Germinal center (tissue), 1 donor: ENCODE measurements around the gene C2orf78.

Experiments used
- DNase-seq: peaks from one replicate; pipeline ENCODE4 v3.0.0; 2012; ENCODE audit warnings: mixed read lengths, low spot score

Gene C2orf78

GRCh38 chr2:73837847-73838585, 54.0 kb downstream of the C2orf78 start:
- no peak for DNase-seq

GRCh38 chr2:73838889-73839534, 55.0 kb downstream of the C2orf78 start:
- no peak for DNase-seq

DNA sequence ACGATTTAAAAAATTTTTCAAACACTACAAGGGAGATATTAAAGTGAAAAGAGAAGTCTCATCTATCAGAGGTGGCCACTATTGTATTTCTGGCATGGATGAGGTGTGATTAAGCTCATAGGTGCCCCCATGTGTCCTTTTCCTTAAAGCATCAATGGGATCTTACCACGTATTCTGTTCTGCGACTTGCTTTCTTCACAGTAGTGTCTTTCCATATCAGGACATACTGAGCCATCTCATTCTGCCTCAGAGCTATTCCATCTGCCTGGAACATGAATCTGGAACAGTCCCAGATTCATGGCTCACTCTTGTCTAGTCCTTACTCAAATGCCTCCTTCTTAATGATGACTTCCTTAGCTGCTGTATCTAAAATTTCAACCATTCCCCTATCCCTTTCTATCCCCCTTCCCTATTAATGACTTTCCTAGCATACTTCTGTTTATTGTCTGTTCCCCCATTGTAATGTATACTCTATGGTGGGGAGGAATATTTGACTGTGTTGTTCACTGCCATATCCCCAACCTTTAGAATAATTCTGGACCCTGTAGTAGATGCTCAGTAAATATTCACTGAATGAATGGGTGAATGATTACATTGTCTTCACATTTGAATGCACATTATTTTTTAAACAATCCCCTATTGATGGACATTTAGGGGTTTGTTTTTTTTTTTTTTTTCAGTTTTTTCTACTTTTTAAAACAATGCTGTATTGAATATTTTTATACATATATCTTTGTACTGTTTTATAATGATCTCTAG, 55.8 kb downstream of the C2orf78 start:
- no peak for DNase-seq

- no peak for DNase-seq
Measured at GRCh38 chr2:73841912-73842738, 58.1 kb downstream of the C2orf78 start.

GRCh38 chr2:73842739-73843019, 58.7 kb downstream of the C2orf78 start:
- DNase-seq, result no peak

GRCh38 chr2:73844087-73844486, 60.1 kb downstream of the C2orf78 start:
- no peak for DNase-seq

GRCh38 chr2:73850009-73850408, 66.0 kb downstream of the C2orf78 start:
- DNase-seq, result no peak

DNA sequence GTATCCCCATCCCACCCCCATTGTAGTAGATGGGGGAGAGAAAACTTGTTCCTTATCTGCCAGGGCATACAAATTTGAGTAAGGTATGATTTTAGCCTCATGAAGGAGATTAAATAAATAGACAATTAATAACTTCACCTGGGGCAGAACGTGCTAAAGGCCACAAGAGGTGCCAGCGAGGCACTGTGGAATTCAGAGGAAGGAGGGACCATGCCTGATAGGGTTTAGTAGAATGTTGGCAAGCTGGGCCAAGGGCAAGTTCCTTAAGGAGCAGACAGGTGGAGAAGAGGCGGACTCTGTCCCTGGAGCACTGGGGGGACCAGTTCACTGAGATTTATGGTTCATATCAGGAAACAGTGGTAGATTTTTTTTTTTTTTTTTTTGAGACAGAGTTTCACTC, 67.3 kb downstream of the C2orf78 start:
- no peak for DNase-seq

DNA sequence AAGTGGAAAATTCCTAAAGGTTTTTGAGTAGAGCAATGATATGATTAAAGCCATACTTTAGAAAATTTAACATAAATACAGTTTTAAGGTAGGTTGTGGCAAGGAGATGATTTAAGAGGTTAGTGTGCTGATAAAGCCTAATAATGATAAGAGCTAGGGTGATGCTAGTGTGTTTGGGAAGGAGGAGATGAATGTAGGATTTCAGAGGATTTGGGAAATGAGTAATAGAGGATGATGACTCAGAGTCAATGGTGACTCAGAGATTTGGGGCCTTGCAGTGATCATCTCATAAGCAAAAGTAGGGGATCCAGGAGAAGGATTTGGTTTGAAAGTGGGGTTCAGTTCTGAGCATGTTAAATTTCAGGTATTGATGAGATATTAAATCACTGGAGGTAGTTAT, 68.0 kb downstream of the C2orf78 start:
- no peak for DNase-seq

DNA sequence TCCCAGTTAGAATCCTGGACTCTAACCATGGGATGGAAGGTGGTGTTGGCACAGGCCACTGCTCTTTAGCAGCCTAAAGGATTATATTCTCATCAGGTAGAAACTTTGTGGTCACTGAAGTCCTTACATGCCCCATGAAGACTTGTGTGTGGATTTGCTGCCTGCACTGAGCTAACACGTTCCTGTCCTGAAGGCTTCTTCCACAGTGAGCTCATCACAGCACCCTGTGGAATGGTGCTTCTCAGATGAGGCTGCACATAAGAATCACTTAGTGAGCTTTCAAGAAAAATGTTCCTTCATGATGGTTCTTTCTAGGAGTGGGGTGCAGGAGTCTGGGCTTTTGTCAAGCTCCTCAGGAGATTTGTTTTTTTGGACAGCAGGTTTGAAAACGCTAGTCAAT, 71.5 kb downstream of the C2orf78 start:
- DNase-seq, result no peak

DNA sequence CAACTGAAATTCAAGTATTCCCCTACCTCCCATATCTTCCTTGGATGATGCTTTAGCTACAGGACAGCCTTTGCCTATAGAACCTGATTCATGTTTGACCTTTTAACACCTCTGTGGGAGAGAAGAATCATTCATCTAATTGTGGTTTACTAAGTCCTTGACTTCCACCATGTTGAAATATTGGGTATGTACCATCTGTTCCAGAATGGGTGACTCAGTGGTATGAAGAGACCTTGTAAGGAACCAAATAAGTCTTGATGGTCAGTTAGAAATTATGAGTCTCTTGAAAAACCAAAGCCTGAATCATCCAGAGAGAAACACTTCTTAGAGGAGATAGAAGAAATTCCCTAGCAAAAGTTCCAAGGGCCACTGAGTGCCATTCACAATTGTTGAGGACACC, 72.2 kb downstream of the C2orf78 start:
- no peak for DNase-seq

GRCh38 chr2:73859721-73860586, 76.0 kb downstream of the C2orf78 start:
- no peak for DNase-seq

DNA sequence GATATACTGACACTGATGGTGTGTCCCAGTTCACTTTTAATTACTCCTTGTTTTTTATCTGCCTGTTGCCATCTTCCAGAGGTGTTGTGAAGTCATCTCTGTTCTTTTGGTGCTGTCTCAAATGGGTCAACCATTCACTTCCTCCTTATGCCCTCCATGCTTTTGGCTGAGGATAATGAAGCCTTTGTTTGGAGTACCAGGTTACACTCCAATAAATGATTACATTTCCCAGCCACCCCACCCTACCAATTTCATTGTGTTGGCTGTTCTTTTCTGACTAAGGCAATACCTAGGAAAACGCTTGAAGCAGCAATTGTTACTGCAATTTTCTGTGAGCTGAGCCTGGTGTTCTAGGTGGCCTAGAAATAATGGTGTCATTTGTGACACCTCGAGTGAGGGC, 79.0 kb downstream of the C2orf78 start:
- DNase-seq, result no peak
